Measurements from ENCODE around the gene LMO1.

DNA sequence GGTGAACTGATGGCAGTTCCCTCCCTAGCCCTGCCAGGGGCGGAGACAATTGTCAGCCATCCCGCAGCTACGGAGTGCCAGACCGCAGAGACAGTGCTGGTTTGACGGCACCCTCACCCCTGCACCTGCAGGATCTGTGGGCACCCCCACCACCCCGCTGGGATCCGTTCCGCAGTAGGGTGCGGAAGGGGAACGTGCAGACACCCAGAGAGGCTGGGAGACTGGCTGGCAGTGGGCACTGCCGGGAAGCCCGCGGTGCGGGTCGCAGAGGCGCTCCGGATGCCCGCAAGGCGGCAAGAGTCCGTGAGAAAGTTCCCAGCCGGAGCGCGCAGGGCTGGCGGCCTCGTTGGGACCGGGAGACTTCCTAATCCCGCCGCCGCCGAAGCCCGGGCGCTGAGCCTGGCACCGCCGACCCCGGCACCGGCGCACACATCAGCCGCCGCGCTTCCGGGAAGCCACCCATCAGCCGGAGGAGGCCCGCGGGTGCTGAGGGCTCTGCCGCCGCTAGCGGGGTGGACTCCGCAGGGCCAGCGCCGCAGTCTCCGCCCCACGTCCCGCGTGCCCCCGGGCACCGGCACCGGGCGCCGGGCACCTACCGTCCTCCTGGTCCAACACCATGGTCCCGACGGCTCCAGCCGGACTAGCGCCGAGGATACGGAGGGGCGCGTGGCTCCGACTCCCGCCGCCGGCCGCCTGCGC, 4.3 kb upstream of the LMO1 start:
- TF ChIP-seq, protein P1, sequence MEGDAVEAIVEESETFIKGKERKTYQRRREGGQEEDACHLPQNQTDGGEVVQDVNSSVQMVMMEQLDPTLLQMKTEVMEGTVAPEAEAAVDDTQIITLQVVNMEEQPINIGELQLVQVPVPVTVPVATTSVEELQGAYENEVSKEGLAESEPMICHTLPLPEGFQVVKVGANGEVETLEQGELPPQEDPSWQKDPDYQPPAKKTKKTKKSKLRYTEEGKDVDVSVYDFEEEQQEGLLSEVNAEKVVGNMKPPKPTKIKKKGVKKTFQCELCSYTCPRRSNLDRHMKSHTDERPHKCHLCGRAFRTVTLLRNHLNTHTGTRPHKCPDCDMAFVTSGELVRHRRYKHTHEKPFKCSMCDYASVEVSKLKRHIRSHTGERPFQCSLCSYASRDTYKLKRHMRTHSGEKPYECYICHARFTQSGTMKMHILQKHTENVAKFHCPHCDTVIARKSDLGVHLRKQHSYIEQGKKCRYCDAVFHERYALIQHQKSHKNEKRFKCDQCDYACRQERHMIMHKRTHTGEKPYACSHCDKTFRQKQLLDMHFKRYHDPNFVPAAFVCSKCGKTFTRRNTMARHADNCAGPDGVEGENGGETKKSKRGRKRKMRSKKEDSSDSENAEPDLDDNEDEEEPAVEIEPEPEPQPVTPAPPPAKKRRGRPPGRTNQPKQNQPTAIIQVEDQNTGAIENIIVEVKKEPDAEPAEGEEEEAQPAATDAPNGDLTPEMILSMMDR (IDR thresholded peaks at IDR 0.05), result no peak
- no peak for TF ChIP-seq ZFX (IDR thresholded peaks at IDR 0.05; ENCODE audit: borderline replicate concordance)

Data from 22Rv1 (cell line).